ENCODE data around the gene SLC12A7. TPM values are rescaled to one million over a fixed set of nuclear protein-coding genes. Genes with fewer than 3 reads are reported as not detected.

Gene SLC12A7
- total and polyA plus RNA-seq, 2 donors = 12.2 to 23.5 TPM

DNA sequence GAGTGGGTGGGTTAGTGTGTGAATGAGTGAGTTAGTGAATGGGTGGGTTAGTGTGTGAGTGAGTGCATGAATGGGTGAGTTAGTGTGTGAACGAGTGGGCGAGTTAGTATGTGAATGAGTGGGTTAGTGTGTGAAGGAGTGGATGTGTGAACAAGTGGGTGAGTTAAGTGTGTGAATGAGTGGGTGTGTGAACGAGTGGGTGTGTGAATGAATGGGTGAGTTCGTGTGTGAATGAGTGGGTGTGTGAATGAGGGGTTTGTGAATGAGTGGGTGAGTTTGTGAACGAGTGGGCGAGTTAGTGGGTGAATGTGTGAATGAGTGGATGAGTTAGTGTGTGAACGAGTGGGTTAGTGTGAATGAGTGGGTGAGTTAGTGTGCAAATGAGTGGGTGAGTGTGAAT is 69.2 kb downstream of the SLC12A7 start:
- peaks cover 2 to 11% of the 10 kb centered on the region in 2 donors for H3K9me3 ChIP-seq (ENCODE audit: control insufficient read depth in 2 of 2, insufficient read depth in 1 of 2, low read length in 1 of 2)
- H3K36me3 ChIP-seq (ENCODE audit: control insufficient read depth in 2 of 2, insufficient read depth in 2 of 2, low read length in 1 of 2) = peaks cover 3 to 12% of the 10 kb centered on the region in 2 donors
- H3K27ac ChIP-seq (ENCODE audit: low read depth in 1 of 2, low read length in 1 of 2) = no peak overlapping the region
- H3K4me1 ChIP-seq (ENCODE audit: control insufficient read depth in 2 of 2, insufficient read depth in 2 of 2, low read length in 2 of 2) = no peaks in the 10 kb centered on the region
- WGBS = 94% methylated on average over 7 of the region's 7 CpGs
- no peak for DNase-seq (ENCODE audit: low read depth in 6 of 9, low spot score in 9 of 9)
- H3K27me3 ChIP-seq (ENCODE audit: control insufficient read depth in 2 of 2, insufficient read depth in 1 of 2, low read length in 1 of 2) = no peaks in the 10 kb centered on the region
- no peak overlapping the region for H3K4me3 ChIP-seq (ENCODE audit: low read length in 2 of 2)

GRCh38 chr5:1041225-1042143 is 70.4 kb downstream of the SLC12A7 start:
- 94% methylated on average over 15 of the region's 15 CpGs for WGBS
- H3K27ac ChIP-seq (ENCODE audit: low read depth in 1 of 2, low read length in 1 of 2) = no peak overlapping the region
- H3K9me3 ChIP-seq (ENCODE audit: control insufficient read depth in 2 of 2, insufficient read depth in 1 of 2, low read length in 1 of 2) = peaks cover 2 to 11% of the 10 kb centered on the region in 2 donors
- no peak overlapping the region for H3K4me3 ChIP-seq (ENCODE audit: low read length in 2 of 2)
- DNase-seq (ENCODE audit: low read depth in 6 of 9, low spot score in 9 of 9) = no peak
- H3K4me1 ChIP-seq (ENCODE audit: control insufficient read depth in 2 of 2, insufficient read depth in 2 of 2, low read length in 2 of 2) = no peaks in the 10 kb centered on the region
- no peaks in the 10 kb centered on the region for H3K27me3 ChIP-seq (ENCODE audit: control insufficient read depth in 2 of 2, insufficient read depth in 1 of 2, low read length in 1 of 2)
- H3K36me3 ChIP-seq (ENCODE audit: control insufficient read depth in 2 of 2, insufficient read depth in 2 of 2, low read length in 1 of 2) = peaks cover 7 to 15% of the 10 kb centered on the region in 2 donors

GRCh38 chr5:1040571-1040970 is 71.3 kb downstream of the SLC12A7 start:
- H3K4me1 ChIP-seq (ENCODE audit: control insufficient read depth in 2 of 2, insufficient read depth in 2 of 2, low read length in 2 of 2) = no peaks in the 10 kb centered on the region
- no peak overlapping the region for H3K4me3 ChIP-seq (ENCODE audit: low read length in 2 of 2)
- WGBS = 97% methylated on average over 10 of the region's 10 CpGs
- H3K36me3 ChIP-seq (ENCODE audit: control insufficient read depth in 2 of 2, insufficient read depth in 2 of 2, low read length in 1 of 2) = peaks cover 7 to 15% of the 10 kb centered on the region in 2 donors
- no peak overlapping the region for H3K27ac ChIP-seq (ENCODE audit: low read depth in 1 of 2, low read length in 1 of 2)
- H3K9me3 ChIP-seq (ENCODE audit: control insufficient read depth in 2 of 2, insufficient read depth in 1 of 2, low read length in 1 of 2) = peaks cover 2 to 11% of the 10 kb centered on the region in 2 donors
- H3K27me3 ChIP-seq (ENCODE audit: control insufficient read depth in 2 of 2, insufficient read depth in 1 of 2, low read length in 1 of 2) = no peaks in the 10 kb centered on the region
- no peak for DNase-seq (ENCODE audit: low read depth in 6 of 9, low spot score in 9 of 9)

GRCh38 chr5:1039706-1040260 is 72.1 kb downstream of the SLC12A7 start:
- Histone ChIP-seq H3K27me3 (ENCODE audit: control insufficient read depth in 2 of 2, insufficient read depth in 1 of 2, low read length in 1 of 2) (no peaks in the 10 kb centered on the region), H3K9me3 (ENCODE audit: control insufficient read depth in 2 of 2, insufficient read depth in 1 of 2, low read length in 1 of 2) (peaks cover 2 to 11% of the 10 kb centered on the region in 2 donors), H3K4me3 (ENCODE audit: low read length in 2 of 2) (no peak overlapping the region), H3K36me3 (ENCODE audit: control insufficient read depth in 2 of 2, insufficient read depth in 2 of 2, low read length in 1 of 2) (peaks cover 7 to 15% of the 10 kb centered on the region in 2 donors), H3K27ac (ENCODE audit: low read depth in 1 of 2, low read length in 1 of 2) (no peak overlapping the region), H3K4me1 (ENCODE audit: control insufficient read depth in 2 of 2, insufficient read depth in 2 of 2, low read length in 2 of 2) (no peaks in the 10 kb centered on the region)
- no peak for DNase-seq (ENCODE audit: low read depth in 6 of 9, low spot score in 9 of 9)
- 95% methylated on average over 16 of the region's 18 CpGs for WGBS

DNA sequence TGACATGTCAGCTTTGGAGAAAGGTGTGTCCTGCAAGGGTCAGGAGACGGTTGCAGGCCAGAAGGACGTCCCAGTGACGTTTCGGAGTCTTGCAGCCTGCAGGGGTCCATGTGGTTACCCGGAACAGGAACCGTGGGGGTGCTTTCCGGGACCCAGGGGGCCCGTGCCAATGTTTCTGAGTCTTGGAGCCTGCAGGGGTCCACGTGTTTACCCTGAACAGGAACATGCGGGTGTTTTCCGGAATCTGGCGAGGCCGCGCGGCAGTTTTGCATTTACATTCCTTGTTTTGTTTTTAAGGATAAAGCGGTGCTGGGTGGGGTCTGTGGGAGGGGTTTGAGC is 72.7 kb downstream of the SLC12A7 start:
- H3K27me3 ChIP-seq (ENCODE audit: control insufficient read depth in 2 of 2, insufficient read depth in 1 of 2, low read length in 1 of 2) = no peaks in the 10 kb centered on the region
- H3K4me1 ChIP-seq (ENCODE audit: control insufficient read depth in 2 of 2, insufficient read depth in 2 of 2, low read length in 2 of 2) = no peaks in the 10 kb centered on the region
- peaks cover 7 to 18% of the 10 kb centered on the region in 2 donors for H3K36me3 ChIP-seq (ENCODE audit: control insufficient read depth in 2 of 2, insufficient read depth in 2 of 2, low read length in 1 of 2)
- no peak overlapping the region for H3K27ac ChIP-seq (ENCODE audit: low read depth in 1 of 2, low read length in 1 of 2)
- no peak for DNase-seq (ENCODE audit: low read depth in 6 of 9, low spot score in 9 of 9)
- H3K4me3 ChIP-seq (ENCODE audit: low read length in 2 of 2) = no peak overlapping the region
- peaks cover 2 to 11% of the 10 kb centered on the region in 2 donors for H3K9me3 ChIP-seq (ENCODE audit: control insufficient read depth in 2 of 2, insufficient read depth in 1 of 2, low read length in 1 of 2)
- 93% methylated on average over 16 of the region's 16 CpGs for WGBS

DNA sequence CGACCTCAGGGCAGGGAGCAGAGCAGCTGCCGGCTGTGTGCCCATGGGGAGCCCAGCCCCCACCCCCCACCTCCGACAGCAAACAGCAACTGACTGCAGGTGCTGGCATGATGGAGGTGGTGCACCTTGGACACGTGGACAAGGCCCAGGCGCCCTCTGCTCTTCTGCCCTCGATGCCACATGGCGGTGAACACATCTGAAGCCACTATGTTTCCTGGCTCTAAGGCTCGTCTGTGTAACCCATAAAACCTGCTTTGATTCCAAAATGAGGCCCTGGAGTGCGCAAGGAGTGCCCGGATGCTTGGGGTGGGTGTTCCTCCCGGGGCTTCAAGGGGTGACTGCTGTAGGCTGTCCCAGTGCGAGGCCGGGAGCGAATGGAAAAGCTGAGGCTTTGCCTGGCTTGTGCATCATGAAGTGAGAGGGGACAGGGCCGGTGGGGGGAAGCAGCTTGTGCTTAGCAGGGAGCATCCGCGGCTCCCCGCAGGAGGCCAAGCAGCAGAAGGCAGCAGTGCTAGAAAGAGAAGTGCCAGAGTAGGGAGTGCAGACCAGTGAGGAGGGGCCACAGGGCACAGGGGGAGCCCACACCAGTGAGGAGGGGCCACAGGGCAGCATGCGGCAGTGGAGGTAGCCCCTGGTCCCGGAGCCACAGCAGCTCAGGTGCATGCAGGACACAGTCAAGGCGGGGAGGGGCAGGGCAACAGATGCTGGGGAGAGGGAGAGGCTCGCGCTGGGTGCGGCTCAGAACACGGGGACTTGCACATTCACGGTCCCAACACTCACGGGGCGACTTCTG is 73.2 kb downstream of the SLC12A7 start:
- H3K4me1 ChIP-seq (ENCODE audit: control insufficient read depth in 2 of 2, insufficient read depth in 2 of 2, low read length in 2 of 2) = no peaks in the 10 kb centered on the region
- peaks cover 2 to 11% of the 10 kb centered on the region in 2 donors for H3K9me3 ChIP-seq (ENCODE audit: control insufficient read depth in 2 of 2, insufficient read depth in 1 of 2, low read length in 1 of 2)
- peaks cover 8 to 22% of the 10 kb centered on the region in 2 donors for H3K36me3 ChIP-seq (ENCODE audit: control insufficient read depth in 2 of 2, insufficient read depth in 2 of 2, low read length in 1 of 2)
- WGBS = 89% methylated on average over 28 of the region's 28 CpGs
- no peak overlapping the region for H3K4me3 ChIP-seq (ENCODE audit: low read length in 2 of 2)
- H3K27me3 ChIP-seq (ENCODE audit: control insufficient read depth in 2 of 2, insufficient read depth in 1 of 2, low read length in 1 of 2) = no peaks in the 10 kb centered on the region
- DNase-seq (ENCODE audit: low read depth in 6 of 9, low spot score in 9 of 9) = no peak
- H3K27ac ChIP-seq (ENCODE audit: low read depth in 1 of 2, low read length in 1 of 2) = no peak overlapping the region

DNA sequence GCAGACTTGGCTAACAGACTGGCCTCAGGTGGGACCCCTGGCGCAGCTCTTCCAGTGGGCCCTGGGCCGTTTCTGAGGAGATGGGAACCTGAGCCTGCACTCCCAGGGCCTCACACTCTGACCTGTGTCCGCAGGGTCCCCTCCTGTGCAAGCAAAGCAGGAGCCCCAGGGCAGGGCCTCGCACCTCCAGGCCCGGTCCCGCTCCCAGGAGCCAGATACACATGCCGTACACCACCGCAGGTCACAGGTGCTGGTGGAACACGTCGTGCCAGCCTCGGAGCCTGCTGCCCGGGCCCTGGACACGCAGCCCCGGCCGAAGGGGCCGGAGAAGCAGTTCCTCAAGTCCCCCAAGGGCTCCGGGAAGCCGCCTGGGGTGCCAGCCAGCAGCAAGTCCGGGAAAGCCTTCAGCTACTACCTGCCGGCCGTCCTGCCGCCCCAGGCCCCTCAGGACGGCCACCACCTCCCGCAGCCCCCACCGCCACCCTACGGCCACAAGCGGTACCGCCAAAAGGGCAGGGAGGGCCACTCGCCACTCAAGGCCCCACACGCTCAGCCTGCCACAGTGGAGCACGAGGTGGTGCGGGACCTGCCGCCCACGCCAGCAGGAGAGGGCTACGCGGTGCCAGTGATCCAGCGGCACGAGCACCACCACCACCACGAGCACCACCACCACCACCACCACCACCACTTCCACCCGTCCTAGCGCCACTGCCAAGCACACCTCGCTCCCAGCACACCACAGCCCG is 74.0 kb downstream of the SLC12A7 start:
- DNase-seq (ENCODE audit: low read depth in 6 of 9, low spot score in 9 of 9) = no peak
- Histone ChIP-seq H3K27ac (ENCODE audit: low read depth in 1 of 2, low read length in 1 of 2) (no peak overlapping the region), H3K9me3 (ENCODE audit: control insufficient read depth in 2 of 2, insufficient read depth in 1 of 2, low read length in 1 of 2) (peaks cover 2 to 11% of the 10 kb centered on the region in 2 donors), H3K36me3 (ENCODE audit: control insufficient read depth in 2 of 2, insufficient read depth in 2 of 2, low read length in 1 of 2) (peaks cover 9 to 22% of the 10 kb centered on the region in 2 donors), H3K4me3 (ENCODE audit: low read length in 2 of 2) (no peak overlapping the region), H3K4me1 (ENCODE audit: control insufficient read depth in 2 of 2, insufficient read depth in 2 of 2, low read length in 2 of 2) (no peaks in the 10 kb centered on the region), H3K27me3 (ENCODE audit: control insufficient read depth in 2 of 2, insufficient read depth in 1 of 2, low read length in 1 of 2) (no peaks in the 10 kb centered on the region)
- WGBS = 96% methylated on average over 43 of the region's 43 CpGs

DNA sequence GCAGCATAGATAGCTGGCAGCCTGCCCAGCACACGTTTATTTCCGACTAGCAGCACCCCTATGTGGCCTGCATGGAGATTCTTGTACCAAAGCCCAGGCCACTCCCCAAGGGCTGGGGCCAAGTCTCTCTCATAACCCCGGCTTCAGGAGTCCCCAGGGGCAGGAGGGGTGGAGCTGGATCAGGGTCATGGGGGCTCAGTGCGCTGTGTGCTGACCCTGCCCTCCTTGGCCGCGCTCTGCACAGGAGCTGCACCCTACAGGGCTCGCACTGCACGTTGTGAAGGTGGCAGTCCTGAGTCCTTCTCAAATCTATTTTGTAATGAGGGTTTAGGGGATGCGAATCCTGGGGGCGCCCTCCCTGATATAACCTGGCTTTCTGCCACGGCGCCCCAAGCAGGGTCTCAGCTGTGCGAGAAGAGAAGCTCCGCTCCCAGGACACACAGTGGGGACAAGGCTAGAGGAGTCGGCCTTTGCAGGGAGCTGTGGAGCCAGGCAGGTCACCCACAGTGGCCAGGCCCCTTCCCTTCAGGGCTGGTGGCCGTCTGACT is 74.7 kb downstream of the SLC12A7 start:
- Histone ChIP-seq H3K27ac (ENCODE audit: low read depth in 1 of 2, low read length in 1 of 2) (no peak overlapping the region), H3K4me3 (ENCODE audit: low read length in 2 of 2) (no peak overlapping the region), H3K9me3 (ENCODE audit: control insufficient read depth in 2 of 2, insufficient read depth in 1 of 2, low read length in 1 of 2) (peaks cover 2 to 11% of the 10 kb centered on the region in 2 donors), H3K36me3 (ENCODE audit: control insufficient read depth in 2 of 2, insufficient read depth in 2 of 2, low read length in 1 of 2) (peaks cover 9 to 22% of the 10 kb centered on the region in 2 donors), H3K27me3 (ENCODE audit: control insufficient read depth in 2 of 2, insufficient read depth in 1 of 2, low read length in 1 of 2) (no peaks in the 10 kb centered on the region), H3K4me1 (ENCODE audit: control insufficient read depth in 2 of 2, insufficient read depth in 2 of 2, low read length in 2 of 2) (no peaks in the 10 kb centered on the region)
- DNase-seq (ENCODE audit: low read depth in 6 of 9, low spot score in 9 of 9) = no peak
- 90% methylated on average over 16 of the region's 16 CpGs for WGBS
